K562 (cell line): ENCODE results near the gene SELENOI. TPM values are rescaled to one million over a fixed set of nuclear protein-coding genes. Genes with fewer than 3 reads are reported as not detected.

Experiments
- AFF1 ChIP-seq, 2 experiments: fragments of 450-650 bp; IDR thresholded peaks; 2 replicates each; pipeline ENCODE4 v1.6.1; 2018; ENCODE audit warnings: mild to moderate bottlenecking in 2 of 2, low read depth in 1 of 2; ENCODE audit not compliant: partially characterized antibody in 2 of 2
- CBFA2T2 ChIP-seq: fragments of 450-650 bp; conservative IDR thresholded peaks from 2 replicates; pipeline ENCODE4 v1.6.1; 2017; ENCODE audit warnings: mild to moderate bottlenecking
- CC2D1A ChIP-seq: fragments of 450-650 bp; IDR thresholded peaks from 2 replicates; pipeline ENCODE4 v1.6.1; 2017; ENCODE audit warnings: mild to moderate bottlenecking
- CTBP1 ChIP-seq: fragments of 450-650 bp; IDR thresholded peaks from 2 replicates; pipeline ENCODE4 v1.6.1; 2016; ENCODE audit warnings: borderline replicate concordance
- EGR1 ChIP-seq: fragments of 450-650 bp; conservative IDR thresholded peaks from 2 replicates; pipeline ENCODE4 v1.6.1; 2017; ENCODE audit warnings: mild to moderate bottlenecking
- EHMT2 ChIP-seq: fragments of 450-650 bp; IDR thresholded peaks from 2 replicates; pipeline ENCODE4 v1.6.1; 2018; ENCODE audit warnings: antibody characterized with exemption
- EP400 ChIP-seq: fragments of 450-650 bp; IDR thresholded peaks from 2 replicates; pipeline ENCODE4 v1.6.1; 2017; ENCODE audit warnings: antibody characterized with exemption, mild to moderate bottlenecking, moderate library complexity
- GATAD2B ChIP-seq: fragments of 450-650 bp; IDR thresholded peaks from 2 replicates; pipeline ENCODE4 v1.6.1; 2017; ENCODE audit warnings: mild to moderate bottlenecking, borderline replicate concordance
- HDAC2 ChIP-seq: fragments of 450-650 bp; IDR thresholded peaks from 2 replicates; pipeline ENCODE4 v1.6.1; 2016; ENCODE audit warnings: mild to moderate bottlenecking
- KDM1A ChIP-seq, 2 experiments: fragments of 450-650 bp; IDR thresholded peaks; 2 replicates each; pipeline ENCODE4 v1.6.1; 2016; ENCODE audit warnings: mild to moderate bottlenecking in 2 of 2
- KLF10 ChIP-seq: fragments of 250-450 bp; sonication (Bioruptor Pico); IDR thresholded peaks from 2 replicates; pipeline ENCODE4 v1.6.1; 2021; ENCODE audit warnings: matching md5 sums
- MECOM ChIP-seq: fragments of 250-450 bp; sonication (Bioruptor Pico); IDR thresholded peaks from 2 replicates; pipeline ENCODE4 v1.8.0; 2022; ENCODE audit warnings: inconsistent platforms
- MEF2A ChIP-seq: IDR thresholded peaks from 2 replicates; pipeline ENCODE4 v1.6.1; 2011; ENCODE audit warnings: low read depth, mild to moderate bottlenecking, low read length, moderate library complexity; ENCODE audit not compliant: control insufficient read depth
- NBN ChIP-seq: fragments of 450-650 bp; IDR thresholded peaks from 2 replicates; pipeline ENCODE4 v1.6.1; 2016; ENCODE audit warnings: low read depth, mild to moderate bottlenecking
- NR2C2 ChIP-seq, 2 experiments: fragments of 200-800 bp in 1 of 2; sonication (Bioruptor generic) in 1 of 2; sonication (generic) in 1 of 2; formaldehyde crosslinking in 1 of 2; IDR thresholded peaks; 2 replicates each; pipeline versions ENCODE4 v1.6.1 to v1.8.0; 2016 to 2022; ENCODE audit warnings: mild to moderate bottlenecking in 1 of 2, missing compliant biosample characterization in 1 of 2, missing genetic modification characterization in 1 of 2, missing genetic modification reagents in 1 of 2
- POLR2A ChIP-seq: fragments of 450-650 bp; conservative IDR thresholded peaks from 2 replicates; pipeline ENCODE4 v1.6.1; 2016
- POLR2H ChIP-seq: IDR thresholded peaks from 2 replicates; pipeline ENCODE4 v1.6.1; 2016; ENCODE audit warnings: missing genetic modification characterization, low read depth, mild to moderate bottlenecking, control low read depth, missing compliant biosample characterization, moderate library complexity
- PURB ChIP-seq: sonication (generic); formaldehyde crosslinking; IDR thresholded peaks from 2 replicates; pipeline ENCODE4 v1.9.0; 2021; ENCODE audit warnings: low read depth, mild to moderate bottlenecking, missing genetic modification reagents
- SFPQ ChIP-seq: fragments of 200-400 bp; formaldehyde crosslinking; IDR thresholded peaks from 2 replicates; pipeline ENCODE4 v1.6.1; 2017; ENCODE audit warnings: mild to moderate bottlenecking, low read depth, low read length, moderate library complexity
- SOX6 ChIP-seq: fragments of 450-650 bp; IDR thresholded peaks from 2 replicates; pipeline ENCODE4 v1.6.1; 2014; ENCODE audit warnings: mild to moderate bottlenecking
- SREBF1 ChIP-seq: fragments of 150-350 bp; IDR thresholded peaks from 2 replicates; pipeline ENCODE4 v1.6.1; 2014; ENCODE audit warnings: antibody characterized with exemption, low read depth, low read length, borderline replicate concordance
- TBL1XR1 ChIP-seq, 2 experiments: IDR thresholded peaks; 2 replicates each; pipeline ENCODE4 v1.6.1; 2012; ENCODE audit warnings: improper control_type of control experiment in 2 of 2, low read length in 2 of 2, mild to moderate bottlenecking in 1 of 2
- ZNF384 ChIP-seq: IDR thresholded peaks from 2 replicates; pipeline ENCODE4 v1.6.1; 2012; ENCODE audit warnings: low read depth, low read length, improper control_type of control experiment
- ZNF431 ChIP-seq: sonication (generic); formaldehyde crosslinking; IDR thresholded peaks from 2 replicates; pipeline ENCODE4 v1.8.0; 2022; ENCODE audit warnings: mild to moderate bottlenecking, missing genetic modification reagents
- ZNF699 ChIP-seq: fragments of 250-450 bp; sonication (Bioruptor Pico); IDR thresholded peaks from 2 replicates; pipeline ENCODE4 v1.8.0; 2021; ENCODE audit warnings: mild to moderate bottlenecking, moderate library complexity; ENCODE audit not compliant: insufficient replicate concordance
- ZNF76 ChIP-seq: fragments of 250-450 bp; sonication (Bioruptor Pico); IDR thresholded peaks from 2 replicates; pipeline ENCODE4 v1.4.0; 2020; ENCODE audit warnings: mild to moderate bottlenecking, moderate library complexity, borderline replicate concordance
- polyA plus RNA-seq, 8 experiments: library from polyadenylated mRNA; depleted of rRNA in 4 of 8; stranded (reverse) in 5 of 8; unstranded in 3 of 8; fragments of >200 nt; fragmentation: Nextera tagmentation in 2 of 8; fragmentation: Illumina TruSeq in 1 of 8; extraction: Ambion mirVana in 2 of 8; extraction: Trizol in 1 of 8; gene quantifications; 2 replicates each; pipeline versions ENCODE4 v1.2.1 to v1.2.3, GENCODE V29; 2011 to 2014; ENCODE audit warnings: inconsistent platforms in 1 of 8, missing spikeins in 1 of 8
- total RNA-seq, 7 experiments: library from RNA; depleted of rRNA in 6 of 7; stranded (reverse); fragments of >200 nt in 6 of 7; fragmentation: Illumina TruSeq in 2 of 7; extraction: Trizol in 2 of 7; gene quantifications; 2 replicates each; pipeline versions ENCODE4 v1.2.1 to v1.2.3, GENCODE V29; 2011 to 2021; ENCODE audit warnings: low replicate concordance in 1 of 7

Gene SELENOI
- total and polyA plus RNA-seq, 9 of the 15 experiments (the other 6 are each of a cell fraction or from before 2014, with no cell fraction given) = 9.6 to 46.9 (median 24.4) TPM

- peak; percentile 58; the same call in 1 of the 2 replicates for TF ChIP-seq EHMT2
- TF ChIP-seq HDAC2 = peak; percentile 56; the same call in 1 of the 2 replicates
- peak in 1 of 2 experiments; percentile 43 for TF ChIP-seq AFF1 (IDR thresholded peaks at IDR 0.05; ENCODE audit: low read depth in 1 of 2, partially characterized antibody in 2 of 2)
- peak; percentile 86 for TF ChIP-seq EP400
- peak; percentile 87 for TF ChIP-seq POLR2A
- peak; percentile 24; the same call in 1 of the 2 replicates for TF ChIP-seq CBFA2T2
- TF ChIP-seq CTBP1 = peak; percentile 56; the same call in 1 of the 2 replicates
- TF ChIP-seq TBL1XR1 (IDR thresholded peaks at IDR 0.05; ENCODE audit: low read length in 2 of 2) = peak in 1 of 2 experiments; percentile 91; a peak in 2 of 4 replicates
- no peak for TF ChIP-seq MEF2A
- no peak for TF ChIP-seq ZNF699 (CRISPR knock-in tag)
- TF ChIP-seq SREBF1 = no peak
- TF ChIP-seq GATAD2B = peak; percentile 85; the same call in 1 of the 2 replicates
- TF ChIP-seq KDM1A (IDR thresholded peaks at IDR 0.05) = peak in 1 of 2 experiments; percentile 54; a peak in 3 of 4 replicates
- peak; percentile 84 for TF ChIP-seq POLR2H (tag)
- peak; percentile 89 for TF ChIP-seq EGR1
- peak; percentile 90 for TF ChIP-seq NBN
- TF ChIP-seq MECOM (CRISPR knock-in tag) = no peak
- TF ChIP-seq SOX6 = peak; percentile 83
- TF ChIP-seq KLF10 (CRISPR knock-in tag) = no peak
- TF ChIP-seq CC2D1A = no peak
- TF ChIP-seq PURB (CRISPR knock-in tag) = no peak
- no peak for TF ChIP-seq SFPQ
- no peak for TF ChIP-seq ZNF431 (CRISPR knock-in tag)
- no peak for TF ChIP-seq ZNF384
- no peak for TF ChIP-seq NR2C2 (CRISPR knock-in tag; IDR thresholded peaks at IDR 0.05)
- peak; percentile 63 for TF ChIP-seq NR2C2 (tag; IDR thresholded peaks at IDR 0.05)
- TF ChIP-seq ZNF76 = no peak
Observed at GRCh38 chr2:26412091-26412673, 66.2 kb downstream of the SELENOI start (continued).
